Measurements from ENCODE around the gene CAPN9.
"Not testable (repeated sequence)": the region's sequence is repeated elsewhere in the genome, so short reads cannot be mapped to it uniquely, and the experiment has no call there.

CAPN9 gene

GRCh38 chr1:230842801-230843200 is 95.6 kb downstream of the CAPN9 start:
- TF ChIP-seq, protein P1, sequence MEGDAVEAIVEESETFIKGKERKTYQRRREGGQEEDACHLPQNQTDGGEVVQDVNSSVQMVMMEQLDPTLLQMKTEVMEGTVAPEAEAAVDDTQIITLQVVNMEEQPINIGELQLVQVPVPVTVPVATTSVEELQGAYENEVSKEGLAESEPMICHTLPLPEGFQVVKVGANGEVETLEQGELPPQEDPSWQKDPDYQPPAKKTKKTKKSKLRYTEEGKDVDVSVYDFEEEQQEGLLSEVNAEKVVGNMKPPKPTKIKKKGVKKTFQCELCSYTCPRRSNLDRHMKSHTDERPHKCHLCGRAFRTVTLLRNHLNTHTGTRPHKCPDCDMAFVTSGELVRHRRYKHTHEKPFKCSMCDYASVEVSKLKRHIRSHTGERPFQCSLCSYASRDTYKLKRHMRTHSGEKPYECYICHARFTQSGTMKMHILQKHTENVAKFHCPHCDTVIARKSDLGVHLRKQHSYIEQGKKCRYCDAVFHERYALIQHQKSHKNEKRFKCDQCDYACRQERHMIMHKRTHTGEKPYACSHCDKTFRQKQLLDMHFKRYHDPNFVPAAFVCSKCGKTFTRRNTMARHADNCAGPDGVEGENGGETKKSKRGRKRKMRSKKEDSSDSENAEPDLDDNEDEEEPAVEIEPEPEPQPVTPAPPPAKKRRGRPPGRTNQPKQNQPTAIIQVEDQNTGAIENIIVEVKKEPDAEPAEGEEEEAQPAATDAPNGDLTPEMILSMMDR (IDR thresholded peaks at IDR 0.05; ENCODE audit: low read depth, low read length) = no peak
- H3K36me3 ChIP-seq = peaks cover 4% of the 10 kb centered on the region; the same call in 1 of the 2 replicates
- no peak for DNase-seq
- H3K4me3 ChIP-seq (ENCODE audit: low read depth, low read length) = no peak overlapping the region
- no peaks in the 10 kb centered on the region; the same call in 1 of the 2 replicates for H3K9me3 ChIP-seq
- H3K27me3 ChIP-seq = no peaks in the 10 kb centered on the region
- H3K4me1 ChIP-seq = no peaks in the 10 kb centered on the region

DNA sequence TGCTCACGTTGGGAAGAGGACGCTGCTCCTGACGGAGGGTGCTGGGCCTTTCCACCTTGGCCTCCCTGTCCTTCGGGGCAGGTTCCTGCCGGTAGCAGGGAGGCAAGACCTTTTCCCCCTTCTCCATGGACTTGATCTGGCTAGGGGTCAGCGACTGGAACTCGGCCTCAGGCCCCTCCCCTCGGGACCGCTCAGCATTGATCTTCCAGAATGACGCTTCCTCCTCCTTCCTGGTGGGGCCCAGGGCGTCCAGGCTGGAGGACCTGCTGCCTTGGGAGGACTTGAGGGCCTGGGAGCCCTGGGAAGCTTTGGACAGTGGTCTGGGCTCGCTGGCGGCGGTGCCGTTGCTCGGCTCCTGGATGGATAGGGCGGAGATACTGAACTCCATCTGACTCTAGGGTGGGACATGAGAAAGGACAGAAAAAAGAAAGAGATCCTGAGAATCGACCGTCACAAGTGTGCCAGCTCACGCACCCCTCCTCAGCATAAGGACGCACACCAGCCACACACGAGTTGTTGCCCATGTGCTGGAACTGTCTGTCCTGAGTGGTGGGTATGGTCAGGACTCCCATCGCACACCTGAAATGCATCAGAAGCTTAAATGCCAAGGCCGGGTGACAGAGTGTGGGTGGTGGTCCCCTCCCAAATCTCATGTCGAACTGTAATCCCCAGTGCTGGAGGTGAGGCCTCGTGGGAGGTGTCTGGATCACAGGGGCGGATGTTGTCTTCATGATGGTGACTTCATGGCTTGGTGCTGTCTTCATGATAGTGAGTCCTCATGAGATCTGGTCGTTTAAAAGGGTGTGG is 96.5 kb downstream of the CAPN9 start:
- Histone ChIP-seq H3K4me1 (no peaks in the 10 kb centered on the region), H3K4me3 (ENCODE audit: low read depth, low read length) (no peak overlapping the region), H3K9me3 (no peaks in the 10 kb centered on the region), H3K36me3 (peaks cover 4% of the 10 kb centered on the region; the same call in 1 of the 2 replicates), H3K27me3 (no peaks in the 10 kb centered on the region)
- TF ChIP-seq, protein P1 (IDR thresholded peaks at IDR 0.05; ENCODE audit: low read depth, low read length) = no peak
- no peak for DNase-seq

DNA sequence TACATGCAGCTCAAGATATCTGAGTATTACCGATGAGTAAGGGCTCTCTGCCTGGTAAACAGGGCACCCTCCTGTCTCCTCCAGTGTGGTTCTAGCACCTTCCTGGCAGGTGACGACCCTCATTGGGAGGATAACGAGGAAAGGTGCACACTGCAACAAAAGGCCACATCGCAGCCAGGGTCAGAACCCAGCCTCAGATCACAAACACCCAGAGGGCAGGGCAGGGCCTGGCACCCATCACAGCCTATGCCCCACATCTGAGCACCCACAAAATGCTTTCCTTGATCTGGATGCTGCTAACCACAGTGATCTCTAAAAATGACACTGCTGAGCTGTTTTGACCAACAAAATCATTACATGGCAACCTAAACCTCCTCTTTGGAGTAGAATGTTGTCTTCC is 97.4 kb downstream of the CAPN9 start:
- DNase-seq = no peak
- Histone ChIP-seq H3K4me1 (no peaks in the 10 kb centered on the region), H3K27me3 (no peaks in the 10 kb centered on the region), H3K36me3 (peaks cover 4% of the 10 kb centered on the region; the same call in 1 of the 2 replicates), H3K9me3 (no peaks in the 10 kb centered on the region), H3K4me3 (ENCODE audit: low read depth, low read length) (no peak overlapping the region)
- TF ChIP-seq, protein P1 (IDR thresholded peaks at IDR 0.05; ENCODE audit: low read depth, low read length) = no peak

- not testable (repeated sequence) for DNase-seq; H3K4me1 ChIP-seq; H3K4me3 ChIP-seq (ENCODE audit: low read depth, low read length); H3K36me3 ChIP-seq; H3K27me3 ChIP-seq; H3K9me3 ChIP-seq
Observed at GRCh38 chr1:230845184-230845583, 98.0 kb downstream of the CAPN9 start.

DNA sequence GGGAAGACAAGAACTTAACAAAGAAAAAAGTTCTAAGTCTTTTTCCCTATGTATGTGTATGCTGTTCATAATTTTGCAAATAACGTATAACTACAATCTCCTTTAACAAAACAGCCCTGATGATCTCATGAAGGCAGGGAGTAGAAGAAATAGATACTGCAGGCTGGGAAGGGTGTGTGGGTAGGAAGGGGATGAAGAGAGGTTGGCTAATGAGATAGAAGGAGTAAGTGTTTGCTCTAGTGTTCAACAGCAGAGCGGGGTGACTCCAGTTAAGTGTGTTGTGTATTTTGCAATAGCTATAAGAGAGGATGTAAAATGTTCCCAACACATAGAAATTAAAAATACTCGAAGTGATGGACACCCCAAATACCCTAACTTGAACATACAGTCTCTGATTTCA is 101.0 kb downstream of the CAPN9 start:
- DNase-seq = no peak
- Histone ChIP-seq H3K36me3 (peaks cover 4% of the 10 kb centered on the region; the same call in 1 of the 2 replicates), H3K4me1 (no peaks in the 10 kb centered on the region), H3K9me3 (no peaks in the 10 kb centered on the region), H3K27me3 (no peaks in the 10 kb centered on the region), H3K4me3 (ENCODE audit: low read depth, low read length) (no peak overlapping the region)
- TF ChIP-seq, protein P1 (IDR thresholded peaks at IDR 0.05; ENCODE audit: low read depth, low read length) = no peak

DNA sequence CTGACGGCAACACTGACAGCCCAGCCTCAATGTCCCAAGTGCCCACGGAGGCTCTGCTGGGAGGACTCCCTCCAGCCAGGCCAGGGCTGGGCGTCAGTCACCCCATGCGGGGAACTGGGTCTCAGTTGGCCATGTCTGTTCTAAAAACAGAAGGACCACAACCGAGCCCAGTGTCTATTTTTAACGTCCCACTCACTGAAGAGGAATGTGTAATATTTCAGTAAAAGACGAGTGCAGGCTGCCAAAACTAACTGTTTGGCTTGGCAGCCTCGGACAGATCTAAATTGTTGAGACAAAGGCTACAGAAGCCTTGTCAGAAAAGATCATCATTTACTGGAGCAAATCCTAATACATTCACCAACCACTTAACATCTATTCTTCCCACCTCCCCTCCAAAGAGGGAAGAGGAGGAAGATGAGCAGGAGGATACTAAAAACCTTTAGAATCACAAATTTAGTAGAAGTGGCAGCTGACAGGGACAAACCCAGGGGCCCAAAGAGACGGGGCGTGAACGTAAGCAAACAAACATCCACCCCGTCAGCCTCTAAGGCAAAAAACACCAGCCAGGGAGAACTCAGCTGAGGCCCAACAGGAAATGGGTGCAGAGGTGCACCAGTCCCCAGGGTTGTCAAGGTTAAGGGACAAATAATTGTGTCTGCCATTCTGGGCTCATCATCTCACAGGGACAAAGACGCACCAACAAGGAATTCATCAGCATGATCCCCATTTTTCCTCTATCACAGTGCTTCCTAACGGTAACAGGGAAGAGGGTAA is 102.5 kb downstream of the CAPN9 start:
- H3K27me3 ChIP-seq = no peaks in the 10 kb centered on the region
- no peaks in the 10 kb centered on the region for H3K4me1 ChIP-seq
- H3K9me3 ChIP-seq = no peaks in the 10 kb centered on the region
- H3K4me3 ChIP-seq (ENCODE audit: low read depth, low read length) = no peak overlapping the region
- TF ChIP-seq, protein P1 (IDR thresholded peaks at IDR 0.05; ENCODE audit: low read depth, low read length) = no peak
- no peak for DNase-seq
- no peaks in the 10 kb centered on the region for H3K36me3 ChIP-seq
